NCI-H2196 treated with DMSO at 0.1 percent for 48 hours (cell line): Measurements from ENCODE around the gene KRT7.

Experiments
- DNase-seq: peaks from one replicate; lab custom pipeline; 2025; ENCODE audit not compliant: unreplicated experiment; lab: John Stamatoyannopoulos, UW

Gene KRT7

DNA sequence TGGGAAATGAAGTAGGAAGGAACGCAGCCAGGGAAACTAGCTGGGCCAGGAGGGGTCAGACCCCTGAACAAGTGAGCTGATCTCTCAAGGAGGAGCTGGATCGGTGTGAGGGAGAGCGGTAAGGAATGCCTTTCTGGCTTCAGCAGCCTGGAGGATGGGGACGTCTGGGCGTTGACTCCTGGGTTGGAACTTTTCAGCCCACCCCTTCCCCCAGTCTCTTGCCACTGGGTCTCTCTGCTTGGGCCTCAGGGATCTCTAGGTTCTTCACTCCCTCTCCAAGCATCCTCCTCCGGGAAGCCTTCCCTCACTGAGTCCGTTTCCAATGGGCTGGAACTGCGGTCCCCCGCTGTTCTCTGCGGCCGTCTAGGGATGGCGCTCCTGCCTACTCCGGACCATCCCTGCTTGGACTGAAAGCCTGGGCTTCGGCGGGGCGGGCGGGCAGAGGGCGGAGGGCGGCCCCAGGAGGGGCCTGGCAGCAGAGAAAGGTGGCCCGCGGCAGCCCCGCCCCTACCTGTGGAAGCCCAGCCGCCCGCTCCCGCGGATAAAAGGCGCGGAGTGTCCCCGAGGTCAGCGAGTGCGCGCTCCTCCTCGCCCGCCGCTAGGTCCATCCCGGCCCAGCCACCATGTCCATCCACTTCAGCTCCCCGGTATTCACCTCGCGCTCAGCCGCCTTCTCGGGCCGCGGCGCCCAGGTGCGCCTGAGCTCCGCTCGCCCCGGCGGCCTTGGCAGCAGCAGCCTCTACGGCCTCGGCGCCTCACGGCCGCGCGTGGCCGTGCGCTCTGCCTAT is at the start of gene KRT7:
Gene KRT7 (plus strand): TSS at position 570 of the 788 bp plus-strand sequence. CDS start 54 bp downstream, at position 624.
- DNase-seq, result no peak

DNA sequence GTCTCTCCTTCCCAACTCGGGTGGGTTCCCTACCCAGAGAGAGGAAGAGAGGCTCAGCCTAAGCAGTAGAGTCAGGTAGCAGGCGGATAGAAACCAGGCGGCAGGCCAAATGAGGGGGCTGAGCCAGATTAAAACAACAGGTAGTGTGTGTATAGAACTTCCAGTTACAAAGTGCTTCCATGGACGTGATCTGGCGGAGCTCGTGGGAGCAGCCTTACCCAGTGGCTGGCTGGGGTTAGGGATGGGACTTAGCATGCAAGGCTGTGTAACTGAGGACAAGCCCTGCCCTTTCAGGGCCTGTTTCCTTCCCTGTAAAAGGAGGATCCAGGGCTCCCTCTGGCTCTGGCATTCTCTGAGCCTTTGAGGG is 49.5 kb upstream of the KRT7 start:
- DNase-seq, result peak; percentile 51

DNA sequence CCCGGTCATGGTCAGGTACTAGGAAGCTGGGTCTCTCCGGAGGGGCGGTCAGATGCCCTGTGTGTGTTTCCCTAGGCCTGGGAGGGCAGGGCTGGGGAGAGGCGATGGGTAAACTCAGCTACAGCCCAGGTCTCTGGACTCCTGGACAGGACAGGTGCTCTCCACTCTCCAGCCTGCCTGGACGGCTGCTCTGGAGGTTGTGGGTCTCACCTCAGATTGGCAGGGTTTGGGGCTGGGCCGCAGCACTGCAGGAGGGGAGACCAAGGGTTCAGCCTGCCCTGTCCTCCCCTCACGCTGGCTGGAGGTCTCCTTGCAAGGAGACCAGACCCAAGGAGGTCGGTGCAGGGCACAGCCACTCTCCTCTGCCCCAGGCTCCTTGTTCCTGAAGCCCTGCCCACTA is 49.1 kb upstream of the KRT7 start:
- DNase-seq, result no peak

DNA sequence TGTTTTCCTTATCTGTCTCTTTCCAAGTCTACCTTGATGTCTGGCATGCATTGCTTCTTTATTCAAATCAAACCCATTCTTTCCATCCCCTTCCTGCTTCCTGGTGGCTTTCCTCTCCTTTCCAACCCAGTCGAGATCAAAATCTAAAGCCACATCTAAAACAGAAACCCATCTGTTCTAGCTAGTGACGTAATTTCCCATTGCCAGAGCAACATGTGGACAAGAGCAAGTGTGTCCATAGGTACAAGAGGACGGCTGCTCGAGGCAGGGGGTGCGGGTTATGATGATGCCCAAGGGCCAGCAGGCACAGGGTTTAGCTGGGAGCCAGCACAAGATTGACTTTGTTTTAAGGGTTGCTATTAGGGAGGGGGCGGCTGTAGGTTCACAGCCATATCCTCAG is 48.2 kb upstream of the KRT7 start:
- no peak for DNase-seq

DNA sequence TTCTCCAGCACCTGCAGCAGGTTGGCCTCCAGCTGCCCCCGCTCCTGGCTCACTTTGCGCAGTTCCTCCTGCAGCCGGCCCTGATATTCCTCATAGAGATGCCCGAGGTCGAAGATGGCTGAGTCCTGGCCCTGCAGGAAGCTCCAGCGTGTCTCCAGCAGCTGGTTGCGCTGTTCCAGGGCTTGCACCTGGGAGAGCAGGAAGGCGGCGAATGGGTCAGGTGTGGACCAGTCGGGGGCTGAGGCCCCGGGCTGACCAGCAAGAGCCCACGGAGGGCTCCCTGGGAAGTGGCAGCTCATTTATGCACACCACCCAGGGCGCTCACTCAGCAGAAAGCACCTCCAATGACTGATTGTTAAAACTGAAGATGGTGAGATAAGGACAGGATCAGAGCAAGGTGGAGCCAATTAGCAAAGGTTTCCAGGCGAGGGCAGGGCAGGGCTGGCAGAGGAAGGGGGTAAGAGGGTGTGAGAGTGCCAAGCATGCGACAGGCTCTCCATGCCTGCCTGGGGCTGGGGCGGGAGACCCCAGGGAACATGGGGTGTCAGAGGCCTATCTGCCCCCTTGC is 47.6 kb upstream of the KRT7 start:
- DNase-seq, result no peak

DNA sequence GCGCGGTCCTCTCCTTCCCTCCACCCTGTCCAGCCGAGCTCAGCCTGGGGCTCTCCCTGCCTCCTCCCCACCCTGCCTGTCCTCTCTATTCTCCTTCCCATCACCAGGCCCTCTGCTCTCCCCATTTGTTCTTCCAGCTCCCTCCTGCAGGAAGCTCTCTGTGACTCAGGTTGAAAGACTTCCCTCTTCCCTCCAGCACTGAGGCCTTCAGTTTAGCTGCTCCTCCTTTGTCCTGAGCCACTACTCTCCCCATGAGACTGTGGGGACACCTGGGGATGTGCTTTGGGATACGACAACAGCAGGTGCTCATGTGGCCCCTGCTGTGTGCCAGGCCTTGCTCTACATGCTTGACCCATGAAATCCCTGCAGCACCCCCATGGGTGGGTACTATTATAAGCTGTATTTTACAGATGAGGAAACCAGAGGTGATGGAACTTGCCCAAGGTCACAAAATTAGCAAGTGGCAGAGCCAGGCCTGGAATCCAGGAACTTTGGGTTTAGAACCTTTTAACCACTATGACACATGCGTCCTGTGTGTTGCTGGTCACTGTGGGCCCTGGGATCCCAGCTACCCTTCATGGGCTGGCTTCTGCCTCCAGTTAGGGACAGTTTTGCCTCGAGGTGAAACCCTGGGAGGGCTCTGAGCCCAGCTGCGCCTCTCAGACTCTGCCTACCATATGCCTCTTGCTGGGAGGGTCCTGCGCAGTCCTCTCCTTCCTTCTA is 46.8 kb upstream of the KRT7 start:
- DNase-seq, result no peak

DNA sequence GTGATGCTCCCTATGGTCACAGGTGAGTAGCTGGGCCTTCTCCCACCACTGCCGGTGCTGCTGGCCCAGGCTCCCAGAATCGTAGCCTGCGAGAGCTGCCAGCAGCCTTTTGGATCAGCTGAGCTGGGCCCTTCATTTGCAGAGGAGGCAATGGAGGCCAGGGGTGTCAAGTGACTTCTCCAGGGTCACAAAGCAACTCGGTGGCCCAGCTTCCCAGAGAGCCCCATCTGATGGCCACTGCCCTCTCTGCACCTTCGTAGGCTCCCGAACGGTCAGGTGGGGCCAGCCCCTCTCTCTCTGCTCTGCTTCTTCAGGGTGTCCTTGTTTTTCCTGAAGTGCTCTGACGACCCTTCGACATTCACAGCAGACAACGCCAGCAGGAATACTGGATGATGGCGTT is 45.8 kb upstream of the KRT7 start:
- no peak for DNase-seq

DNA sequence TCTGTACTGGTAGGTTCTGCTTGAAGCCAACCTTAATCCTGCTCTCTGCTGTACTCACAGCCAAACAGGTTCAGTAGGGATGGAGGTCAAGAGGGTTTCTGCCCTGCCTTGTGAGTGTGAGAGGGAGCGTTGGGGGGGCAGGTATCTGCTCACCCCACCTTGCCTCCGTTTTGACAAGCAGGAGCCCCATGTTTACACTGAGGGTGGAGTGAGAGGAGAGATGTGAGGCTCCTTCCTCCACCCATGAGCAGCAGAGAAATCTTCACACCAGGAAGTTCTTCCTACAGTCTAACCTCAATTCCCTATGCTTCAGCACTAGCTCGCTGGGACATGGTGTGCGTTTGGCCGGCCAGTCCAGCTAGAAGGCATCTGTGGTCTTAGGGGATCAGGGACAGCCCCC is 45.4 kb upstream of the KRT7 start:
- no peak for DNase-seq

DNA sequence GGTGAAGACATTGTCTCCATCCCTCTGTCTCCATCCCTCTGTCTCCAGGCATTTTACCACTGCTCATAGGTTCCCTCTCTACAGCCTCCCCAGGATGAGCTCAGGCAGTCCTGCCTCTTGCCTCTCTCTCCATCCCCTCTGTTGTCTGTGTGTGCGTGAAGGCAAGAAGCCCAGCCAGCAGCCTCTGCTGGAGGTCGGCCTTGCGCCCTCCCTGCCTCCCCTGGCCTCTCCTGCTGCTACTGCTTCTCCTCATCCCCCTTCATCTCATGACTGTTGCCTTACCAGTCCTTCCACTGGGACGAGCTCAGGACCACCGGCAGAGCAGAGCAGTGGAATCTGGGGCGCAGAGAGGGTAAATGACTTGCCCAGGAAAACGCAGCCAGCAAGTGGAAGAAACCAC is 44.4 kb upstream of the KRT7 start:
- DNase-seq, result no peak

DNA sequence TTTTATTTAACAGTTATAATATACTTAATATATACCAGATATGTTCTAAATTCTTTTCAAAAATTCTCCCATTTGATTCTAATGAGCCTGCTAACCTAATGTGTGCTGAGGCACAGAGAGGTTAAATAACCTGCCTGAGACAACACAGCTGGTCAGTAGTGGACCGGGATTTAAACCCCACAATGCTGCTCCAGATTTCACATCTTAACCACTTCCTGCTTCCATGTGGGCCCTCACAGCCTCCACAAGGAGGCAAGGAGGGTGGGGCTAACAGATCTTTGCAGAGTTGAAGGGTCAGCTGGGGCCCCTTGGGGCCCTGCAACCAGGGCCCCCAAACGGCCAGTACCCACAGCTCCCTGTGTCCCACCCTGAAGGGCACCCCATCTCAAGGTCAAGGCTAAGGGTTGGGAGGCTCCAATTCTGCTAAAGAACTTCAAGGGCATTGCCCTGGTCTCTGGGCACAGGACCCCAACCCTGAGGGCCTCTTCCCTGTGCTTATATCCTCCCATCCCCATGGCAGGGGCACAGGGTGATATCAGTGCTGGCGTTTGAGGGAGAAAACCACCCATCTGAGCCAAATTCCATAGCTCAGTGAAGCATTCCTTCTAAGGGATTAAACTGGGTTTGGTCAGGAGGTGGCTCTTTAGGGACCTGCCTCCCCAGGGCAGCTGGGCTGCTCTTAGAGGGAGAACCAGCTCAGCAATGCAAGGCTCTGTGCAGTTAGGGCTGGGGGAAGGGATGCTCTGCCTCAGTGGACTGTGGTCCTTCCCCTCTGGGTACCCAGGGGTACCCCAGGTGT is 43.5 kb upstream of the KRT7 start:
- no peak for DNase-seq

DNA sequence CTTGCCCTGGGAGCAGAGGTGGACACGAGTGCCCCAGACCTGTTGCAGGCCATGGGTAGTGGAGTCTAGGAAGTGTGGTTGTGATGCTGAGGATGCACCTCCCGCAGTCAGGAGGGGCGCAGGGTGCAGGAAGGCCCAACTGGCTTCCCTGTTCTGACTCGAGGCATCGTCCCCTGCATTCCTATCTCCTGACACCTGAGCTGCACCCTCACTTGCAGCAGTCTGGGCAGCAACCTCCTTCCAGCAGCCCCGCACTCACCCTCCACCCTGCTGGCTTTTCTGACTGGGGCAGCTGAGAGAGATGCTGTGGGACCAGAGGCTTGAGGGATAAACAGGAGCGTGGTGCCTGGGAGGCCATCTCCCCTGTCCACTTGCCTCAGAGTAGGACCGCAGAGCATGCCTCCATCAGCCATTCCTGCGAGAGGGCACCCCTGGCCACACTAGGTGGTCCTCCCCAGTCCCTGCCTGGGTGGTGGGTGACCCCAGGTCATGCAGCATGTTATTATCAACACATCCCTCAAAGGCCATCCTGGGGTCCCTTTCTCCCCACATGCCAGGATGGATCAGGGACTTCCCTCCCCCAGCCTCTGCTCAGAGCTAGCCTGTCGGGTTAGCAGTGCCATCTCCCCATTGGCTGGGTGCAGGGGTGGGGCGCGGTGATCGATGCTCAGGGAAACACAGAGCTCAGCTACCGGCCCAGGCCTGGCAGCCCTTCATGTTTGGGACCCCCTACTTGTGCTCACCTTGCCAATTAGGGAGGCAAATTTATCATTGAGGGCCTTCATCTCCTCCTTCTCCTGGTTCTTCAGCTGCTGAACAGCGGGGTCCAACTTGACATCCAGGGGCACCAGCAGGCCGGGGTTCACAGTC is 41.9 kb upstream of the KRT7 start:
- no peak for DNase-seq

DNA sequence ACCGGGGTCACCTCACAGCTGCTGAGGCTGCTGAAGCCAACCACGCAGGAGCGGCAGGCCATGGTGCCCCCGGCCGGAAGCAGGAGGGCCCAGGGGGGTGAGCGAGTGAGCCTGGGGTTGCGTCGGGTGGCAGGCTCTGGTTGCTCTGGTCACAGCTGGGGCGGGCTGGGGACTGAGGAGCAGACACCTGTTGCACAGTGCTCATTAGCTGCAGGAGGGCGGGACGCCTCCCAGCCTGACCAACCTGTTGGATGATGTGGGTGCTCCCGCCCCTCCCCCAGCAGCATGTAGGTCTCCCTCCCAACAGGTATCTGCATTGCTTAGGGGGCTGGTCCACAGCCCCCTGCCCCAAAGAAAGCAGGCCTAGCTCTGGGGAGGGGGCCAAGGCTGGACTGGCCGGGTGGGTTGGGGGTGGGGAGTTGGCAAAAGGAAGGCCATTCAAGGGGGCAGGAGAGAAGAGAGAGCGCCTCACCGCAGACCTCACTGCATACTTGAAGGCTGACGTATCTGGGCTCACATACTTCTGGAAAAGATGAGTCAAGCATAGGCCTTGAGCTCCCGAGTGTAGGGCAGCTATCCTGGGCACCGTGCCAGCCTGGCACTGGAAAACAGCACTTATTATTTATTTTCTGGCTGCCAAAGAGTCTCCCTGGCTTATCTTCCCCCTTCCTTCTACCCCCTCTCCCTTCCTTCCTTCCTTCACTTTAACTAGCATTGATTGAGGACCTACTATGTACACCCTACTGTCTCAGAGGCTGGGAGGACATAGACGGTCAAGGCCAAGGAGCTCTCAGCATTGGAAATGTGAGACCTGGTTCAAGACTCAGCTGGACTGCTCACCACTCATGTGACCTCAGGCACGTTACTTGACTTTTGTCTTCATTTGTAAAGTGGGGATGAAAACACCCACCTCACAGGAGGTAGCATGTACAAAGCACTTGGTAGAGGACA is 40.9 kb upstream of the KRT7 start, which contains the start of gene KRT80:
Gene KRT80 (minus strand): TSS at position 174 of the 951 bp plus-strand sequence. CDS start 112 bp downstream, at position 62.
- peak; percentile 97 for DNase-seq

DNA sequence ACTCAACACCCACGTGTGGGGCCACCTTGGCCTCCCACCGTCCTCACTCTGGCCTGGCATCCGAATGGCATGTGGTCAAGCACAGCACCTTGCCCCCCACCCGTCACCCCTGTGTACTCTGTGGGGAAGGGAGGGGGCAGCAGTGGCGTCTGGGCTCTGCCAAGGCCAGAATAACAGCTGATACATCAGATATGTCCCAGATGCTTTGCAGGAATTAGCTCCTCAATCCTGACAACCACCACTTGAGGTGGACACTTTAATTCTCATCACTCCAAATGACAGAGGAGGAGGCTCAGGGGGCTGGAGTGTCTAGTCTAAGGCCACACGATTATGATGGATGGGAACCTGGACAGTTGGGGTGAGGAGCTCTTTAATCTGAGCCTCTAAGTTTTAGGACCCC is 39.5 kb upstream of the KRT7 start:
- no peak for DNase-seq

DNA sequence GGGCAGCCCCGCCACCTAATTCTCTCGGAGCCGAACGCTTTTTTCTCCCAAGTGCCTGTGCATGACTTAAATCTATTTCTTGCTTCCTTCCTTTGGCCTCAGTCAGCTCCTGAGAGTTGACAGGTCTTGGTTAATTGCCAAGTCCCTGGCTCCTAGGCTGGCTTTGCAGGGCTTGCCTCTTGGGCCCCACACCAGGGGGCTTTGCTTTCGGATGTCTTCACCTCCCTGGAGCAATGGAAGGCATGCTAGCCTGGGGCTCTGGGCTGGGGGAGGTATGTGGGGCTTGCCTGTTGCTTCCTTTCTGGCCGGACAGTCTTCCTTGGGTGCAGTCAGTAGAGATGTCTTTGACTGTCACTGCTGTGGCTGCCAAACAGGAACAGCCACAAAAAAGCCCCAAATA is 39.1 kb upstream of the KRT7 start:
- DNase-seq, result no peak

DNA sequence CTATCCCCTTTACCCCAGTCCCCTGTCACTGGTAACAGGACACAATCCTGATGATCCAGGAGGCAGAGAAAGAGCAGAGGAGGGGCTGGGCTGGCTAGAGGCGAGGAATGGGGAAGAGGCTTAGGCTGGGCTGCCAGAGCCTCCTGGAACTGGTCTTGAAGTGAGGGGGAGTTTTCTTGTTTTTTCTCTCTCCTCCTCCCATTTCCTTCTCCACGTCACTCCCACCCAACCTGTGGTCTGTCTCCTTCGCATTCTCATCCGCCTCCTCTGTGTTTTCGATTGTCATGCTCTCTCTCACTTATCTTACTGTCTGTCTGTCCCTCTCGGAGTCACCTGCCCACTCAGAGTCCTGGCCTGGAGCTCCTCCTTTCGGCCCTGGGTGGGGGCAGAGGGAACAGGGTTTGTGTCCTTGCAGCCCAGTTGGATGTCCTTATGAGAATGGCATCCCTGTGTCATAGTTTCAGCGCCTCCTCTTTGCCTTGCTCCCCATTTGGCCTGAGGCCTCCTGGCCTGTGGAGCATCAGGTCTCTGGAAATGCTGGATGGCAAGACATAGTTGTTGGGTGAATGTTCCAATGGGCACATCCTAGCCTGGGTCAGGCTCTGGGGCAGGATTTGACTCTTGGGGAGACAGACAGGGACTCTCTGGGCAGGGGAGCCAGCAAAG is 37.8 kb upstream of the KRT7 start:
- DNase-seq, result no peak

DNA sequence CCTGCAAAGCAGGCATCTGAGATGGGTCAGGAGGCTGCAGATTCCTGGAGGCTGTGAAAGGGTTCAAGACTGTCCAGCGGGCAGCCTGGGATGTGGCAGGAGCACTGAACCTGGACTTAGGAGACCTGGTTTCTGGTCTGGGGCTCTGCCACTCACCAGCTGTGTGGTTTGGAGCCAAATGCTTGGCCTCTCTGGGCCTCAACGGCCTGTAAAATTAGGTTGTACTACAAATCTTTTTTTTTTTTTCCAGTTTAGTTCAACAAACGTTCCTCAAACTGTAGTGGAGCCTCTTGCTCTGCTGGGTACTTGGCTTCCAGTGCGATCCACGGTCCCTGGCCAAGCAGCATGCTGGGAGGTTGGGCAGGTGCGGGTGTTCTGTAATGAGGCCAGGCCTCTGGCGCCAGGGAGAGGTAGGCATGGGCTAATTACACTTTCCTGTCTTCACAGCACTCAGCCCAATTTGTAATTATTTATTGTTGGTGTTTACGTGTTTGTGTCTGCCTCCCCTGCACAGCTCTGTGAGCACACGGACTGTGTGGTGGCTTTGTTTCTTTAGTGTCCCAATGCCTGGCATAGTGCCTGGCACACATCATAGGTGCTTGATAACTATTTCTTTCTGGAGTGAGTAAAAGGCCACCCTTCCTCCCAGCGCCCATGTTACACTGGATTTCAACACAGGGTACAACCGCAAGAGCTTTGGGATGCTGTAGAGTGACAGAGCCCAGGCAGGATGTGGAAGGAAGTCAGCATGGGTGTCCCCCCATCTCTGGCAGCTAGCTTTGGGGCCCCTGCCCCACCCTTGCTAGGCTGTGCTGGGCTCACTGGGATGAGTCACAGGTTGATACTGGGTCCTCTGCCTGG is 35.4 kb upstream of the KRT7 start:
- no peak for DNase-seq

DNA sequence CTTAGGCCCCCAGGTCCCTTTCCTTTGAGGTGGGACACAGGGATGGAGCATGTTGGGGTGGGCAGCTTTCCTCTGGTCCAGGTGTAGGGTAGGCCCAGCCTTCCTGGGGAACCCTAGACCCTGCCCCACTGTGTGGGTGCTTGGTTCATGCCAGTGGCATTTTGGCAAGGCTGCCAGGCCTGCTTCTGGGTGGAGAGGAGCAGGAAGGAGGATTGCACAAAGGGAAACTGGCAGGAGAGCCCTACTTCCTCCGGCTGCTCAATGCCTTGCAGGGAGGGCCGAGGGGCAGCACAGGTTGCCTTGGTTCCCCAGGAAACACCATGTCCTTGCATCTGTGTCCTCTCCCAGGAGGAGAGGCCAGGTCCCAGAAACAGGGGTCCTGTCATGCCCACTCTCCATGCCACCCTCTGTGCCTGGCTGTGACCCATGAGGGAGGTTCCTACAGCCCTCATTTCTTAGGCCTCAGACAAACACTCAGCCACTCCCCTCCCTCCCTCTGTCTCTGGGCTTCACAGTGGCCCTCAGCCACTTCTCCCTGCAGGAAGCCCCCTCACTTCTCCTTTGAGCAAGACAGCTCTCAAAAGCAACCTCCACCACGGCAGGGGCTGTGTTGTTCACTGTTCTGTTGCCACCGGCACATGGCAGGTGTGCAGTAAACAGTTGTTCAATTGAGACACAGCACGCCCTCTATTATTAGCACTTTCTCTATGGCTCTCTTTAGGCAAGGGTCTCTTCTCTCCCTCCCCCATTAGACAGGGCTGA is 34.4 kb upstream of the KRT7 start:
- DNase-seq, result no peak
